RWPE1 (cell line): ENCODE measurements around the gene PCDHGA1.

Experiments used
- CTCF ChIA-PET: fragments of 350-600 bp; sonication (Branson Sonifier 250); formaldehyde crosslinking; extraction: SDS; loops from one replicate; lab custom pipeline; 2021; lab: Yijun Ruan, JAX
- POLR2A ChIA-PET: fragments of 400-600 bp; formaldehyde crosslinking; extraction: SDS; loops from one replicate; lab custom pipeline; 2020; ENCODE audit warnings: antibody characterized with exemption; ENCODE audit not compliant: low non-redundant PET; lab: Yijun Ruan, JAX
- DNase-seq: peaks from one replicate; pipeline ENCODE4 v3.0.0; 2012; ENCODE audit warnings: low spot score
- H3K27ac ChIP-seq: fragments of 450-650 bp; 2 replicates; pipeline ENCODE4 v1.5.1; 2017
- CTCF ChIP-seq: fragments of 450-650 bp; conservative IDR thresholded peaks from 2 replicates; pipeline ENCODE4 v1.5.1; 2017; ENCODE audit warnings: low read depth, mild to moderate bottlenecking

The PCDHGA1 gene

GRCh38 chr5:141355641-141356040 is 25.3 kb downstream of the PCDHGA1 start:
- H3K27ac ChIP-seq: no peak overlapping the region
- POLR2A ChIA-PET: no interaction called here
- no peak for DNase-seq
- CTCF ChIA-PET: interaction anchor here (0.8 to 2.6 kb wide), 4 partner anchors 12 to 182 kb away, joined by 3 to 8 read pairs (median 4); partner anchors contain the start of genes PCDHB14 and PCDHGA3
- no peak for TF ChIP-seq CTCF

- ChIA-PET POLR2A (no interaction called here), CTCF (interaction anchor here (1.0 to 2.6 kb wide), 2 partner anchors 12 to 133 kb away, joined by 3 to 8 read pairs; partner anchors contain the start of genes PCDHB14 and PCDHGA3)
- DNase-seq: no peak
- no peak for TF ChIP-seq CTCF
- H3K27ac ChIP-seq: no peak overlapping the region
These were observed 25.8 kb downstream of the PCDHGA1 start for GRCh38 chr5:141356133-141356532.

- ChIA-PET POLR2A (no interaction called here), CTCF (no interaction called here)
- no peak for TF ChIP-seq CTCF
- no peak for DNase-seq
- H3K27ac ChIP-seq: no peak overlapping the region
These were observed 26.6 kb downstream of the PCDHGA1 start for GRCh38 chr5:141356950-141357349.

GRCh38 chr5:141359790-141360426 is 29.6 kb downstream of the PCDHGA1 start, which contains the start of gene PCDHGB2:
Gene PCDHGB2 (plus strand): TSS chr5:141359994. CDS start chr5:141360136, 142 bp downstream.
- peak; percentile 69 for TF ChIP-seq CTCF
- ChIA-PET POLR2A (no interaction called here), CTCF (interaction anchor here (0.6 to 2.7 kb wide), 12 partner anchors 10 to 259 kb away, joined by 3 to 16 read pairs (median 4); partner anchors contain the start of genes DIAPH1, PCDHGA1, PCDHGA10 and PCDHGB1)
- peak; percentile 41 for DNase-seq
- peak within 1 kb of the TSS; percentile 61 for H3K27ac ChIP-seq

- ChIA-PET CTCF (interaction anchor here (0.6 to 2.7 kb wide), 9 partner anchors 9 to 258 kb away, joined by 3 to 16 read pairs (median 4); partner anchors contain the start of genes DIAPH1, PCDHGA1, PCDHGA10 and PCDHGB1), POLR2A (no interaction called here)
- no peak for TF ChIP-seq CTCF
- no peak for DNase-seq
- H3K27ac ChIP-seq: no peak overlapping the region
These were observed 30.4 kb downstream of the PCDHGA1 start for GRCh38 chr5:141360685-141361084.

GRCh38 chr5:141362719-141363118 is 32.4 kb downstream of the PCDHGA1 start:
- H3K27ac ChIP-seq: no peak overlapping the region
- POLR2A ChIA-PET: no interaction called here
- DNase-seq: no peak
- CTCF ChIA-PET: no interaction called here
- TF ChIP-seq CTCF: no peak
